OCI-LY1 (cell line): ENCODE measurements around the gene CLSTN2.

Experiments used
- CTCF ChIP-seq: fragments of 200-600 bp; sonication (generic), shearing (Covaris generic); IDR thresholded peaks from 2 replicates; pipeline ENCODE4 v1.5.1; 2017; ENCODE audit warnings: mild to moderate bottlenecking, antibody characterized with exemption, low read length, moderate library complexity, mixed read lengths
- EZH2 ChIP-seq: fragments of 200-600 bp; sonication (generic), shearing (Covaris generic); IDR thresholded peaks from 2 replicates; pipeline ENCODE4 v1.8.0; 2017; ENCODE audit warnings: borderline replicate concordance, mixed run types, mild to moderate bottlenecking, antibody characterized with exemption, low read length, moderate library complexity, mixed read lengths

GRCh38 chr3:140204271-140204984 is 269.4 kb downstream of the CLSTN2 start:
- TF ChIP-seq CTCF (no peak), EZH2 (no peak)
